Neural progenitor cell (in vitro differentiated cells): ENCODE measurements around the gene RAD51B.

Experiments used
- CTCF ChIP-seq: fragments of 200-600 bp; sonication (generic); IDR thresholded peaks from 2 replicates; pipeline ENCODE4 v1.5.1; 2017; ENCODE audit warnings: antibody characterized with exemption, mild to moderate bottlenecking
- EZH2phosphoT487 ChIP-seq: fragments of 200-600 bp; sonication (generic); IDR thresholded peaks from 2 replicates; pipeline ENCODE4 v1.6.1; 2017; ENCODE audit warnings: antibody characterized with exemption

- no peak for TF ChIP-seq EZH2phosphoT487
- TF ChIP-seq CTCF = no peak
Measured at GRCh38 chr14:67879026-67879425, 59.4 kb downstream of the RAD51B start.
